Hematopoietic multipotent progenitor cell treated with erythropoietin and hydrocortisone succinate and interleukin-3 and kit ligand, for 8 days (in vitro differentiated cells): ENCODE measurements around the gene DRC7.
"Not testable (repeated sequence)": the region's sequence is repeated elsewhere in the genome, so short reads cannot be mapped to it uniquely, and the experiment has no call there.

Experiments used
- DNase-seq: peaks from one replicate; pipeline ENCODE4 v3.0.0-alpha.2; 2015

DRC7 gene

GRCh38 chr16:57721356-57722209, 27.0 kb downstream of the DRC7 start:
- DNase-seq, result no peak

- DNase-seq, result no peak
Observed at GRCh38 chr16:57722210-57722499, 27.5 kb downstream of the DRC7 start.

GRCh38 chr16:57722651-57723050, 28.0 kb downstream of the DRC7 start:
- no peak for DNase-seq

- no peak for DNase-seq
Observed at GRCh38 chr16:57723170-57723569, 28.6 kb downstream of the DRC7 start.

GRCh38 chr16:57724531-57724930, 29.9 kb downstream of the DRC7 start:
- no peak for DNase-seq

GRCh38 chr16:57725151-57725550, 30.5 kb downstream of the DRC7 start:
- DNase-seq, result no peak

GRCh38 chr16:57725554-57725953, 30.9 kb downstream of the DRC7 start:
- no peak for DNase-seq

GRCh38 chr16:57725976-57726375, 31.4 kb downstream of the DRC7 start:
- DNase-seq, result no peak

- no peak for DNase-seq
Observed at GRCh38 chr16:57726433-57726947, 31.9 kb downstream of the DRC7 start.

- no peak for DNase-seq
Observed at GRCh38 chr16:57727610-57728009, 33.0 kb downstream of the DRC7 start.

GRCh38 chr16:57728336-57729181, 34.0 kb downstream of the DRC7 start:
- no peak for DNase-seq

- no peak for DNase-seq
Observed at GRCh38 chr16:57729182-57729484, 34.5 kb downstream of the DRC7 start.

GRCh38 chr16:57729852-57730251, 35.2 kb downstream of the DRC7 start:
- DNase-seq, result not testable (repeated sequence)

GRCh38 chr16:57730771-57731730, 36.4 kb downstream of the DRC7 start:
- DNase-seq, result no peak

GRCh38 chr16:57732037-57732436, 37.4 kb downstream of the DRC7 start:
- DNase-seq, result no peak

GRCh38 chr16:57732714-57733113, 38.1 kb downstream of the DRC7 start:
- DNase-seq, result peak; percentile 20

GRCh38 chr16:57734308-57734924, 39.8 kb downstream of the DRC7 start:
- no peak for DNase-seq

- DNase-seq, result peak; percentile 100
Observed at GRCh38 chr16:57734925-57735754, 40.5 kb downstream of the DRC7 start.

GRCh38 chr16:57735755-57736418, 41.3 kb downstream of the DRC7 start, which contains the start of gene KATNB1:
TSS of gene KATNB1 (plus strand) at chr16:57735770. CDS start at chr16:57737244, 1,474 bp downstream.
- no peak for DNase-seq

- peak; percentile 69 for DNase-seq
Observed at GRCh38 chr16:57736419-57737351, 42.1 kb downstream of the DRC7 start.
